NOMO-1 treated with dmso at 0.1 percent for 144 hours (cell line): ENCODE results near the gene FAU.
"Not testable (repeated sequence)": the region's sequence is repeated elsewhere in the genome, so short reads cannot be mapped to it uniquely, and the experiment has no call there.

ENCODE experiments used
- DNase-seq: peaks from one replicate; lab custom pipeline; 2025; ENCODE audit not compliant: unreplicated experiment; lab: John Stamatoyannopoulos, UW

The FAU gene

GRCh38 chr11:65121447-65121864 is 478 bp downstream of the FAU start:
- no peak for DNase-seq

GRCh38 chr11:65120831-65121230 is 1.1 kb downstream of the FAU start:
- DNase-seq, result no peak

GRCh38 chr11:65119670-65119995 is 2.3 kb downstream of the FAU start:
- DNase-seq, result no peak

GRCh38 chr11:65118891-65119669 is 2.9 kb downstream of the FAU start:
- not testable (repeated sequence) for DNase-seq

GRCh38 chr11:65118097-65118837 is 3.7 kb downstream of the FAU start:
- DNase-seq, result no peak

- peak; percentile 97 for DNase-seq
Observed at GRCh38 chr11:65117206-65118096, 4.5 kb downstream of the FAU start, which contains the start of gene ZNHIT2. TSS of gene ZNHIT2 (minus strand) at chr11:65117701. CDS start at chr11:65117653, 48 bp downstream.

GRCh38 chr11:65116370-65117205 is 5.3 kb downstream of the FAU start:
- DNase-seq, result no peak

- no peak for DNase-seq
Observed at GRCh38 chr11:65115361-65116082, 6.4 kb downstream of the FAU start.

GRCh38 chr11:65114538-65115171 is 7.3 kb downstream of the FAU start:
- no peak for DNase-seq

- no peak for DNase-seq
Observed at GRCh38 chr11:65113839-65114238, 8.1 kb downstream of the FAU start.

- no peak for DNase-seq
Observed at GRCh38 chr11:65113361-65113756, 8.6 kb downstream of the FAU start.

GRCh38 chr11:65112546-65113360 is 9.2 kb downstream of the FAU start:
- peak; percentile 26 for DNase-seq

GRCh38 chr11:65111744-65112545 is 10.0 kb downstream of the FAU start, which contains the start of gene TM7SF2:
TSS of gene TM7SF2 (plus strand) at chr11:65111872. CDS start at chr11:65112016, 144 bp downstream.
- DNase-seq, result peak; percentile 78

GRCh38 chr11:65111159-65111743 is 10.7 kb downstream of the FAU start:
- no peak for DNase-seq

GRCh38 chr11:65110354-65110861 is 11.5 kb downstream of the FAU start:
- peak; percentile 74 for DNase-seq

GRCh38 chr11:65109231-65110198 is 12.4 kb downstream of the FAU start:
- no peak for DNase-seq
